Frontal cortex (tissue), 4 donors: Measurements from ENCODE around the gene ORC5. TPM values are rescaled to one million over a fixed set of nuclear protein-coding genes. Genes with fewer than 3 reads are reported as not detected.
"Not testable (repeated sequence)": the region's sequence is repeated elsewhere in the genome, so short reads cannot be mapped to it uniquely, and the experiment has no call there.

ENCODE experiments used
- DNase-seq, 2 donors: peaks; one replicate each; pipeline ENCODE4 v3.0.0; 2012; ENCODE audit warnings: low spot score in 2 of 2
- FAIRE-seq: peaks from 2 replicates; lab custom pipeline; 2012; peaks lifted over from hg19 to GRCh38; lab: Jason Lieb, UNC
- total RNA-seq: library from RNA; depleted of rRNA; stranded (reverse); fragments of >200 nt; gene quantifications from one replicate; pipeline ENCODE4 v1.2.3, GENCODE V29; 2014
- donor health status: control.
- donor health status: control.
- donor health status: control.

Gene ORC5
- total RNA-seq = 52.6 TPM

DNA sequence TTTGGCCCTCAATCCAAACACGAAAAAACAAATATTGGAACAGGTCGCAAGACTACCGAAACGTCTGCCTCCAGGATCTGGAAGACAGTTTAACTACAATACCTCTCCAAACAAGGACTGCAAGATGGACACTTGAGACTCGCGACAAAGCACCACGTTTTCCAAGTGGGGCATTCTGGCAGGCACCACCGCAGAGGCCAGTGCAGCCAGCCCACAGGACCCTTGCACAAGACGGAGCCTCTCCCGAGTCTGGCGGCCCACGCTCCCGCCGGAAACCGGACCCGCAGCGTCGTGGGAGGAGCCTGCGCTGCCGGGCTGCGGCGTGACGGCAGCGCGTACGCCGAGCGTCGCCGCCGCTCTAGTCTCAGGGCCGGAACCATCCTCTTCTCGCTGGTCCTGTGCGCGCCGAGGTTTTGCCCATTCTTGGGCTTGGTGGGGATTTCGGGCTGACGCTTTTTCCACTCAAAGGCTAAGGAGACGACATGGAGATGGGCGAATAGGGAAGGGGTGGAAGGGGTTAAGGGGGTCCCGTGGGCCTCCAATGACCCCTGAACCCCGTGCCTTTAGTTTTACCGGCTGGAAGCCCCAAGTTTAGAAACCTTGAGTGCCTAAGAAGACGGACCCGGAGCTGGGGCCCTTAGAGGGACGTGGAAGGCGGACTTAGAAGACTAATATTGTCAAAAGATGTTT, at the start of gene ORC5:
ORC5 (minus strand) TSS at position 283 of the 690 bp plus-strand sequence; CDS start at position 174, 109 bp downstream.
- no peak for FAIRE-seq

DNA sequence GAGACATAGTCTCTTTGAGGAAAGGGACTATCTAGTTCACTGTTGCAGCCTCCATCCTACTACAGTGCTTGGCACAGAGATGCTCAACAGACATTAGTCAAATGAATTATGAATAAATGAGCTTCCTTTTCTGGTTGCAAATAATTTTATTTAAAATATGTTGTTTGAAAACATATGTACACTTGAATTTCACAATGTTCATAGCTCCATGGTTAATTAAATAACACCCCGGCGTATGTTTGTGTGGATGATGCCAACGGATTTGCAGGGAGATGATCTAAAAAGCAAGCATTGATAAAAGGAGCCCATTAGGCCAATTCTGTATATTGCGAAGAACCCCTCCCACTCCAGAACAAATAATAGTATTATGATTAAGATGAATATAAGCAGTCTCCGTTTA, 47.8 kb upstream of the ORC5 start:
- FAIRE-seq = no peak
- no peak for DNase-seq

More for the DNA sequence above, at the start of gene ORC5:
- DNase-seq = peak; percentile 62 to 80

GRCh38 chr7:104255194-104255593, 47.4 kb upstream of the ORC5 start:
- FAIRE-seq (no peak), DNase-seq (no peak)

GRCh38 chr7:104254696-104255095, 46.9 kb upstream of the ORC5 start:
- DNase-seq (no peak), FAIRE-seq (no peak)

- DNase-seq (no peak), FAIRE-seq (no peak)
Observed at GRCh38 chr7:104252409-104253134, 44.8 kb upstream of the ORC5 start.

GRCh38 chr7:104242638-104243037, 34.8 kb upstream of the ORC5 start:
- FAIRE-seq = no peak
- DNase-seq = no peak

DNA sequence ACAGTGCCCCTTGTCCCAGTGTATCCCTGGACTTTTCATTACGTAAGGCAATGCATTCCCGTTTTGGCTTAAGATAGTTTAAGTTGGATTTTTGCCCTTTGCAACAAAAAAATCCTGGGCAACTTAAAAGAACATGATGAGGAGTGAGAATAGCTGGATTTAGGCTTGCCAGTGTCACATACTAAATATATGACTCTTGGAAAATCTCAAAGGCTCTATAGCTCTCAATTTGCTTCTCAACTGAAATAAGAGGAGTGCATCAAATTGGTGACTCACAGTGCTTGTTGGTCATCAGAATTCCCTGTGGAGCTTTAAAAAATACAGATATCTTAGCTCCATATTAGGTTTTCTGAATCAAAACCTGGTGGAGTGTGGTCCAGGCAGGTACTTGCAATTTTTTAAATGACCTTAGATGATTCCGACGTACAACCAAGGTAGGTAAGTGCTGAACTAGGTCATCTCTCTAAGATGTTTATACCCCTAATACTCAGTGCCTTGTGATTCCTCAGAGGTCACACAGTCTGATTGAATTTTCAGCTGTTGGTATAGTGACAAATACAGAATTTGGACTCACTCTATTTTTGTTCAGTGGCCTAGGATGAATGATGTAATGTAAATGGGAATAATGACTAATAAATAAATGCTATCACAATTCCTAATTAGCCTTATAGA, 33.9 kb upstream of the ORC5 start:
- FAIRE-seq (no peak), DNase-seq (no peak)

GRCh38 chr7:104241135-104241534, 33.3 kb upstream of the ORC5 start:
- no peak for FAIRE-seq
- DNase-seq = no peak

DNA sequence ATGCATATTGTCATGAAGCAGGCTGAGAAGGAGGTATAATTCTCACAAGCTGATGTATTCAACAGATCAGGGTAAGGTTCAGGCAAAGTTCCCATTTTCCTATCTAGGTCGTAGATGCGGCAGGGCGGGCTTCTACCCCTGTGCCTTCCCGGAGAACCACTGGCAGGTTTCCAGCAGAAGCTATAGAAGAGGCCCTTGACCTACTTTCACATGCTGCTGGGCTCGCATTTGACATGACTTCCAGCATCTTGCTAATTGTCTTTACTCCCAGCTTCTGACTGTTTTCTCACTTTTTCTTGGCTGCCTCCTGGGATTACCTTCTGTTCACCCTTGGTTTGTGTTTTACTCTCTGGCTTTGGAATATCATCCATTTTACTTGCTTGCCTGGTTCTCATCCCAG, 32.6 kb upstream of the ORC5 start:
- DNase-seq = no peak
- no peak for FAIRE-seq

DNA sequence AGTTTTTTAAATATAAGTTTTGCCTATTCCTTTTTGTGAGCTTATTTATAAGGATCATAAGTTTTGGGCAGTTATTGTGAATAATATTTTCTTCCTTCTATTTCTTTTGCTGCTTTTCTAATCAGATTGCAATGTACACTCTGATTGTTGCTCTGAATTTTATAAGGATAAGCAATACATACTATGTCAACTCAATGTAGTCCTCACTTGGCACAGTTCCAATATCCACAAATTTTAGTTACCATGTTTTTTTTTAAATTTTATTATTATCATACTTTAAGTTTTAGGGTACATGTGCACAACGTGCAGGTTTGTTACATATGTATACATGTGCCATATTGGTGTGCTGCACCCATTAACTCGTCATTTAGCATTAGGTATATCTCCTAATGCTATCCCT, 27.2 kb upstream of the ORC5 start:
- FAIRE-seq = not testable (repeated sequence)

DNA sequence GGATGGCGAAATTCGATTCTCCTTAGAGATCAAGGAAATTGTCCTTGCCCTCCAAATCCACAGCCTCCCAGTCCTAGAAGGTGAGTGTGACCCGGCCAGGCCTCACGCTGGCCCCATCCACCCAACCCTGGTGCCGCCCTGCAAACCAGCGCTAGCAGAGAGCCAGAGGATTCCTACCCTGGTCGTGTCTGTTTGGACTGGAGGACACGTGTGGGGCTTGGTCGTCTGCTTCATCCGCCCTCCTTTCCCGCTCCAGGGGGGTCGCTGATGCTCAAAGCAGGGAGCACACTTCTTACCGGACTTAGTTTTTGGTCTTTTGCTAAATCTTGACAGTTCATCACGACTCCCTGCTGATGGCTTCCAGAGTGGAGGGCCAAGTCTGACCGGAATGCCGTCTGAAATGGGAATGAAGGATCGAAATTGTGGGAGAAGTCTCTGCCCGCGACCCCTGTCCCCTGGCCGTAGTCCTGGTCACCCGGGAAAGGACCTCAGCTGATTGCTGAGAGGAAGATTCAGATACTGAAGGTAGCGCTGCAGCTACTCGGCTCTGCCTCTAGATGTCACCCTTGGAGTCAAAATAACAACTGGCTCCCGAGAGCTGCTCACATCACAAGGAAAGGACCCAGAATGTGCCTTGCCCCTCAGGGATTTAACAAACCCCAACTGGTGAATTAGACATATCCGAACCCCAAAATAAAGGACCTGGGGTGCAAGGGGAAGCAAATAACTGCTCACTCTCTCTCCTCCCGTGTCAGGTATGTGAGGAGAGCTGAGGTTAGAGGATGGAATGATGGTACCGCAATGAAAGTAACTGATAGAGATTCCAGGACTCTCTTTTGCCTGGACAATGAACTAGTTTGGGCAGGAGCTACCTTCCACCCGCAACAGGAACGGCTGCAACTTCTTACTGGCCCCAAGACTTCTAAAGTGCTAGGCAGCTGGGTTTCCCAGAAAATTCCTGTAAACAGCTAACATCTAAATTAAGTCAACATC, 23.5 kb upstream of the ORC5 start:
- FAIRE-seq (no peak), DNase-seq (peak; percentile 6 to 55)

More for the DNA sequence above, 27.2 kb upstream of the ORC5 start:
- not testable (repeated sequence) for DNase-seq

- FAIRE-seq (no peak), DNase-seq (no peak)
Observed at GRCh38 chr7:104230606-104231005, 22.8 kb upstream of the ORC5 start.

DNA sequence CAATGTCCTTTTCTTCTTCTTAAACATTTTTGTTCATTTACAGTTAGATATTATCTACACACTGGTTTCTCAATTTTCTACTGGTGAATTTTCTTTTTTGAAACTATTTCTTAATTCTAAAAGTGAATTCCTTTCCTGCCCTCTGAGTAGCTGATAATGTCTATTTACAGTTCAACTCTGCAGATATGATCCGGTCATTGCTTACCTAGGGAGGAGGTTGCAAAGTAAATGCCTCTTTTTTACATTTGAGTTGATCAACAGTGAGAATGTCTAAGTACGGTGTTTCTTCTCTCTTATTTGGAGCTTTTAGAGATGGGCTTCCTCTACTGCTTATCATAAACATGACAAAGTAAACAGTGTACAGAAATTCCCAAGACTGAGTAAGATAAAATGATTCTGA, 20.6 kb upstream of the ORC5 start:
- no peak for DNase-seq
- FAIRE-seq = no peak

GRCh38 chr7:104225451-104225850, 17.6 kb upstream of the ORC5 start:
- FAIRE-seq = no peak
- DNase-seq = no peak

- no peak for DNase-seq
- no peak for FAIRE-seq
Observed at GRCh38 chr7:104217620-104218019, 9.8 kb upstream of the ORC5 start.

- FAIRE-seq (no peak), DNase-seq (no peak)
Observed at GRCh38 chr7:104209063-104209462, 1.2 kb upstream of the ORC5 start.

- DNase-seq (no peak), FAIRE-seq (no peak)
Observed at GRCh38 chr7:104208421-104208780, 588 bp upstream of the ORC5 start.

DNA sequence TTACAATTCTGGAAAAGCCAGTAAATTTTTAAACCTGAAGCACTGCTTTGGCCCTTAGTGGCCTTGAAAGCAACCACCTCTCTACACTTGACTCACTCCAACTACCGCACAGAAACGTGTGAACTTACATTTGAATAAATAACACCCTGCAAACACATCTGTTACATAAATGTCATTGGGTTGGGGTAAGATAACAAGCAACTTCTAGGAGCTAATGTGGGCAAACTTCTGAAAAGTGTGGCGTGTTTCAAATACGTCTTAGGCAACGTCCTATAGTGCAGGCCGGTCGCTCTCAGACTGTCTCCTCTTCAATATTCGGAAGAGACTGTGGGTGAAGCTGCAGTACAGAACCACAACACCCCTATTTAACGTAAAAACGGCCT, 474 bp downstream of the ORC5 start:
- DNase-seq (peak in 1 of 2 donors; percentile 8), FAIRE-seq (no peak)

DNA sequence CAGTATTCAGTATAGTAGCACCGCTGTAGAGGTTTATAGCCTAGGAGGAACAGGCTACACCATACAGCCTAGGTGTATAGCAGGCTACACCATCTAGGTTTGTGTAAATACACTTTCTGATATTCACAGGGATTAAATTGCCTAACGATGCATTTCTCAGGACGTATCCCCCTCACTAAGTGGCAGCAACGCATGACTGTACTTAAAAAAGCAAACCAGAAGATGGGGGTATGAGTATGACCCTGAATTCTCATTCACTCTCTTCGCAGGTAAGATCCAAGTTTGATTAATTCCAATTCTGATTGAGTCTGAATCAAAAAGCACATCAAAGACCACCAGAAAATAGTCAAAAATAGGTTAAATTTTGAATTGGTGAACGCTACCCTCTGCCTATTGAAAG, 972 bp downstream of the ORC5 start:
- FAIRE-seq = no peak
- DNase-seq = no peak
